ENCODE data around the gene CEP97. TPM values are rescaled to one million over a fixed set of nuclear protein-coding genes. Genes with fewer than 3 reads are reported as not detected.
"Not testable (repeated sequence)": the region's sequence is repeated elsewhere in the genome, so short reads cannot be mapped to it uniquely, and the experiment has no call there.

Gene CEP97
- total and polyA plus RNA-seq, 12 donors, result 1.2 to 21.3 (median 8.2) TPM

- TF ChIP-seq POLR2A (IDR thresholded peaks at IDR 0.05) (peak; percentile 58 to 93), CTCF (IDR thresholded peaks at IDR 0.05) (peak; percentile 12 to 45 (median 34))
- Histone ChIP-seq H3K27ac (peak within 1 kb of the TSS; percentile 93 to 99 (median 97)), H3K36me3 (replicated peaks in 1 of 2) (peaks cover 0 to 22% of the 10 kb centered on the region in 2 donors), H3K27me3 (no peaks in the 10 kb centered on the region), H3K4me3 (peak within 1 kb of the TSS; percentile 81 to 98 (median 96)), H3K9me3 (replicated peaks in 1 of 3) (no peaks in the 10 kb centered on the region), H3K4me1 (replicated peaks in 1 of 2) (peaks cover 7 to 28% of the 10 kb centered on the region in 2 donors)
- intact Hi-C loops (cut with DNase I), result no loop called here
- WGBS, 4 donors, result 0 to 1% (median 0%) methylated on average over 12 to 57 of the region's 57 CpGs
- DNase-seq, result peak; percentile 99 to 100 (median 100)
Measured at GRCh38 chr3:101676765-101677435, 47.5 kb upstream of the CEP97 start, which contains the start of gene ZBTB11. Gene ZBTB11, minus strand, starts transcription at chr3:101677132. Its CDS starts 218 bp downstream, at chr3:101676914.

DNA sequence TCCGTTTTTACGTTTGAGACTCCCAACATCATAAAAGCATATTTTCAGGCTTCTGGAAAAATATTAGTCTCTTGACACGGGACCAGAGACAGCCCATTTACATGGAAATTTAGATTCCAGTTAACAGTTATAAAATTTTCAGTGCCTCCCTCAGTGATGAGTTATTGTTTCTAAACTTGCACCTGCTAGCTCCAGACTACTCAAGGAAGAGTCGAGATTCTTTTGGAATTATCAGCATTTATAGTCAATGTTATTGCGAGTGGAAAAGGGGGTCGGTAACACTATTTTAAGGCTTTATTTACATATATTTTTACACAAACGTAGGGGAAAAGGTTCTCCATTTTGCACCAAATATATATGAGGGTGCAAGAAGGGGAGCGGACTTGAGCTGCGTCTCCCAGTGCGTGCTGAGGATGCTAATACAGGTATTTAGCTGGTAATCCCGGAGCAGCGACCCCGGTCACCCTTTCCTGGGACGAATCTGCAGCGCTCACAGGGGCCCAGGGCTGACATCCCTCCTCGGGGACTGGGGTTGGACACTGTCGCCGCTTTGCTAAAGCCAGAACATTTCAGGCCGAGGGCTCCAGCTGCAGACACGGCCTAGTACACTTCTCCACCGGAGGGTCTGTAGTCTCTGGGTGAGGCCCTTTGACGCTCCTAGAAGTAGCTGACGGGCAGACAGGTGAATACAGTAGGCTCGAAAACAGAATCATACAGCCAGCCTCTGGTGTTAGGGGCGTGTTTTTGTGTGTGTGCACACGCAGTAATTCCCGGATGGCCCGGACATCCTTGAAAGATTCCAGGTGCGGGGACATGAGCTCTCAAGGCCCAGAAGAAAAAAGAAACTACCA, 46.8 kb upstream of the CEP97 start:
- WGBS, 4 donors, result 43 to 47% (median 46%) methylated on average over 29 of the region's 29 CpGs
- H3K4me1 ChIP-seq (replicated peaks in 1 of 2), result peaks cover 7 to 33% of the 10 kb centered on the region in 2 donors
- peak in 4 of 7 donors; percentile 21 to 66 (median 34) for DNase-seq
- peak overlapping the region in 2 of 5 donors; percentile 37 to 98 for H3K27ac ChIP-seq
- peak in 2 of 6 experiments; percentile 4 for TF ChIP-seq CTCF (IDR thresholded peaks at IDR 0.05)
- no peak for TF ChIP-seq POLR2A (IDR thresholded peaks at IDR 0.05)
- intact Hi-C loops (cut with DNase I), result no loop called here
- no peaks in the 10 kb centered on the region for H3K27me3 ChIP-seq
- peaks cover 0 to 29% of the 10 kb centered on the region in 2 donors for H3K36me3 ChIP-seq (replicated peaks in 1 of 2)
- no peaks in the 10 kb centered on the region for H3K9me3 ChIP-seq (replicated peaks in 1 of 3)
- H3K4me3 ChIP-seq, result peak overlapping the region in 1 of 4 donors; percentile 81

GRCh38 chr3:101678837-101679236, 45.6 kb upstream of the CEP97 start:
- H3K27me3 ChIP-seq; H3K4me3 ChIP-seq; intact Hi-C loops (cut with DNase I); H3K27ac ChIP-seq; DNase-seq; H3K9me3 ChIP-seq (replicated peaks in 1 of 3): not testable (repeated sequence)
- H3K36me3 ChIP-seq (replicated peaks in 1 of 2), result peaks cover 0 to 41% of the 10 kb centered on the region in 2 donors
- WGBS, 4 donors, result 58 to 91% (median 70%) methylated on average over 2 of the region's 2 CpGs
- H3K4me1 ChIP-seq (replicated peaks in 1 of 2), result peaks cover 8 to 45% of the 10 kb centered on the region in 2 donors

DNA sequence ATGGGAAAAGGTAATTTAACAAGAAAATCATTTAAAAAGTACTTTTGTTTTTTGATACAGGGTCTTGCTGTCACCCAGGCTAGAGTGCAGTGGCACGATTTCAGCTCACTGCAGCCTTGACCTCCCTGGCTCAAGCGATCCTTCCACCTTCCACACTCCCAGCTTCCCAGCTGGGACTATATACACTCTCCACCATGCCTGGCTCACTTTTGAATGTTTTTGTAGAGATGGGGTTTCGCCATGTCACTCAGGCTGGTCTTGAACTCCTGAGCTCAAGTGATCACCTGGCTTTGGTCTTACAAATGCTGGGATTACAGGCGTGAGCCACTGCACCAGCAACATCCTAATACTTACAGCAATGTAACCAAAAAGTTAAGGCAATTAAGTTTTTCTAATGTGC, 43.9 kb upstream of the CEP97 start:
- Histone ChIP-seq H3K27ac (no peak overlapping the region), H3K9me3 (replicated peaks in 1 of 3) (no peaks in the 10 kb centered on the region), H3K36me3 (replicated peaks in 1 of 2) (peaks cover 0 to 57% of the 10 kb centered on the region in 2 donors), H3K27me3 (no peaks in the 10 kb centered on the region), H3K4me1 (replicated peaks in 1 of 2) (peaks cover 19 to 51% of the 10 kb centered on the region in 2 donors), H3K4me3 (no peak overlapping the region)
- no peak for DNase-seq
- TF ChIP-seq POLR2A (IDR thresholded peaks at IDR 0.05), result no peak
- TF ChIP-seq CTCF (IDR thresholded peaks at IDR 0.05), result no peak
- 60 to 73% (median 67%) methylated on average over 4 of the region's 4 CpGs for WGBS, 4 donors
- intact Hi-C loops (cut with DNase I), result no loop called here

Measured in adrenal gland (tissue), 12 donors.